Spleen (tissue), 7 donors: ENCODE data around the gene UXS1.

ENCODE experiments used
- POLR2A ChIP-seq, 3 donors: fragments of 450-650 bp; IDR thresholded peaks; one replicate each; pipeline ENCODE4 v1.5.1; 2017; ENCODE audit warnings: antibody characterized with exemption in 3 of 3, mild to moderate bottlenecking in 1 of 3
- POLR2AphosphoS5 ChIP-seq, 3 donors: sonication (generic); formaldehyde crosslinking; IDR thresholded peaks; one replicate each; pipeline ENCODE4 v1.5.1; 2017; ENCODE audit warnings: antibody characterized with exemption in 3 of 3
- TF ChIP-seq, protein P1 (sequence below), 11 experiments: fragments of 200-600 bp in 7 of 11; fragments of 450-650 bp in 4 of 11; sonication (generic) in 4 of 11; IDR thresholded peaks in 8 of 11; conservative IDR thresholded peaks in 3 of 11; 1 replicate in 7 of 11; 2 replicates in 4 of 11; pipeline versions ENCODE4 v1.4.0 to v1.8.0; 2016 to 2021; ENCODE audit warnings: antibody characterized with exemption in 11 of 11, inconsistent platforms in 4 of 11, mild to moderate bottlenecking in 1 of 11
- donor health status: DM: no; HTN: no; CAD: no; lungs with moderate emphysema.
- donor health status: DM: no; HTN: no; CAD: no.
- donor health status: DM: no; HTN: no; CAD: no.

DNA sequence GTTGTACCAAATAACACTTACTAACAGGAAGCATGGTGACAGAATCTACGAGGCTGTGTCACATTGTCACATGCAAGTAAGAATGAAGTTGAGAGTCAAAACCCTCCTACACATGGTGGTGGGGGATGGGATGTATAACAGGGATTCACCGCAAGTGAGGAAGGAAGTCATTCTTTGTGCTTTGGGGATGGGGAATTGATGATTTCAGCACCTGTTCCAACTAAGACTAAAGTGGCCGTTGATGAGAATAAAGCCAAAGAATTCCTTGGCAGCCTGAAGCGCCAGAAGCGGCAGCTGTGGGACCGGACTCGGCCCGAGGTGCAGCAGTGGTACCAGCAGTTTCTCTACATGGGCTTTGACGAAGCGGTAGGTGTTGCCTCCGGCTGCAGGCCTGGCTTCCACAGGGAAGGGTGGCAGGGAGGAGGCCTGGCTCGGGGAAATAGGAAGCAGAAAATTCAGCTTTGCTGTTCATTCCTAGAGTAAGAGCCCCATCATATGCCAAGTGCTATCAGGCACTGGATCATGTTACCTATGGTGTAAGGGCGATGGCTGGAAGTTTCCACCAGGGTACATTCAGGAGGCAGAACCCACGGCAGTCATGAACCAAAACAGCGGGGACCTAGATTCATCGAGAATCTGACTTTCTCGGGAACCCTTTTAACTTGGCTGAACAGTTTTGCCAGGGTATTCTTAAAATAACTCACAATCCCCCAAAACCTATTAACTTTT lies 120.3 kb downstream of the UXS1 start:
- TF ChIP-seq POLR2A (IDR thresholded peaks at IDR 0.05) (no peak), POLR2AphosphoS5 (IDR thresholded peaks at IDR 0.05) (no peak)
- TF ChIP-seq, protein P1, sequence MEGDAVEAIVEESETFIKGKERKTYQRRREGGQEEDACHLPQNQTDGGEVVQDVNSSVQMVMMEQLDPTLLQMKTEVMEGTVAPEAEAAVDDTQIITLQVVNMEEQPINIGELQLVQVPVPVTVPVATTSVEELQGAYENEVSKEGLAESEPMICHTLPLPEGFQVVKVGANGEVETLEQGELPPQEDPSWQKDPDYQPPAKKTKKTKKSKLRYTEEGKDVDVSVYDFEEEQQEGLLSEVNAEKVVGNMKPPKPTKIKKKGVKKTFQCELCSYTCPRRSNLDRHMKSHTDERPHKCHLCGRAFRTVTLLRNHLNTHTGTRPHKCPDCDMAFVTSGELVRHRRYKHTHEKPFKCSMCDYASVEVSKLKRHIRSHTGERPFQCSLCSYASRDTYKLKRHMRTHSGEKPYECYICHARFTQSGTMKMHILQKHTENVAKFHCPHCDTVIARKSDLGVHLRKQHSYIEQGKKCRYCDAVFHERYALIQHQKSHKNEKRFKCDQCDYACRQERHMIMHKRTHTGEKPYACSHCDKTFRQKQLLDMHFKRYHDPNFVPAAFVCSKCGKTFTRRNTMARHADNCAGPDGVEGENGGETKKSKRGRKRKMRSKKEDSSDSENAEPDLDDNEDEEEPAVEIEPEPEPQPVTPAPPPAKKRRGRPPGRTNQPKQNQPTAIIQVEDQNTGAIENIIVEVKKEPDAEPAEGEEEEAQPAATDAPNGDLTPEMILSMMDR (IDR thresholded peaks at IDR 0.05 in 8 of 11, conservative IDR thresholded peaks at IDR 0.05 in 3 of 11): no peak
